HG02610 (cell line): ENCODE data around the gene HELLS.
"Not testable (repeated sequence)": the region's sequence is repeated elsewhere in the genome, so short reads cannot be mapped to it uniquely, and the experiment has no call there.

Experiments
- ATAC-seq: cut with Tn5 transposase; IDR thresholded peaks from one replicate; pipeline ENCODE4 v1.9.1; 2021; ENCODE audit warnings: mild to moderate bottlenecking, moderate library complexity; ENCODE audit not compliant: unreplicated experiment

The HELLS gene

DNA sequence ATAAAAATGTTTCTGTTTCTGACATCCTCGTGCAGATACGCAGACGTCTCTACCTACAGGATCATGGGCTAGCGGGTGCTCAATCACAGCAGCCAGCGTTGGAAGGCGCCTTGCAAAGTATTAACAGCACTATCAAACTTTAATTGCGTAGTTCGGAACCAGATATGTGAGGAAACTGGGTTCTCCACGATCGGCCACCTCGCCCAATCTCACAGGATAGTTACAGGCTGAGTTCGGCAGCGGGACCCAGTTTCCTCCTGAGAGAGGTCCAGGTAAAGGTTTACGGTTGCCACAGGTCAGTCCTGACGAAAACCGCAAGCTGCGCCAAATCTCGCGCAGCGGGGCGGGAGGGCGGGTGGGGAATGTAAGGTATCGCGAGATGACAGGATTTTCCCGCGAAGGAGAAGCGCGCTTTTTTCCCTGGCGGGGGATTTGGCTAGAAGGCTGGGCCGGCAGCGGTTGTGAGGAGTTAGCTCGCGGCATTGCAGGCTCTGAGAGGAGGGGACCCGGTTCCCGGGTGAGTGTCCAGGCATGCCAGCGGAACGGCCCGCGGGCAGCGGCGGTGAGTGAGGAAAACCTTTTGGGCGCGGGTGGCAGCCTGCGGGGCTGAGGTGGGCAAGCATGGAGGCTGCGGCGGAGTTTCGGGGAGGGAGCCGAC, at the start of gene HELLS:
HELLS (plus strand) TSS at position 398 of the 658 bp plus-strand sequence; CDS start at position 532, 134 bp downstream.
- ATAC-seq, result peak; percentile 76

DNA sequence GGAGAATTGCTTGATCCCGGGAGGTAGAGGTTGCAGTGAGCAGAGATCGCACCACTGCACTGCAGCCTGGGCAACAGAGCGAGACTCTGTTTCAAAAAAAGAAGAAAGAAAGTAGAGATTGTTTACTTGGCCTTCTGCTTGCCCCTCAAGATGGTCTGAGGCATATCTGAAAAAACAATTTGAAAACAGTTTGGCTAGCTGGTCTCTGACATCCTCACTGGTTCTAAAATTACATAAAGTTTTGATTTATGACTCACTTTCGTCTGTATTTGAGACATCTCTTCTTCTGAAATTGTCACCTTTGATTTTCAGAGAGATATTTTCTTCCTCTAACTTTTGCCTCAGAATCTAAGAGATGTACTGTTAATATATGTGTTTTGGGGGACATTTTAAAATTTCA, 49.6 kb upstream of the HELLS start:
- peak; percentile 87 for ATAC-seq

DNA sequence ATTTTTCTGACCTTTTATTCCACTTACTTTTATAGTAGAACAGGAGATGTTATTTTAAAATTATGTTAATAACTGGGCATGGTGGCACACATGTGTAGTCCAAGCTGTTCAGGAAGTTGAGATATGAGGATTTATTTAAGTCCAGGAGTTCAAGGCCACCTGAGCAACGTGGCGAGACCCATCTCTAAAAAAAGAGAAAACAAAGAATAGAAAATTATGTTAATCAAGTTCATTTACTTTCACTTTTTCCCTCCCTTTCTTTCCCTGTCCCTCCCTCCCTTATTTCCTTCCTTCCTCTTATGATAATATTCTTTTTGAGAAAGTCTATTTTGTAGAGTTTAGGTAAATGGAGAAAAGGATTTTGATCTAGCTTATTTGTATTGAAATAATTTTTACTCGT, 48.9 kb upstream of the HELLS start:
- no peak for ATAC-seq

DNA sequence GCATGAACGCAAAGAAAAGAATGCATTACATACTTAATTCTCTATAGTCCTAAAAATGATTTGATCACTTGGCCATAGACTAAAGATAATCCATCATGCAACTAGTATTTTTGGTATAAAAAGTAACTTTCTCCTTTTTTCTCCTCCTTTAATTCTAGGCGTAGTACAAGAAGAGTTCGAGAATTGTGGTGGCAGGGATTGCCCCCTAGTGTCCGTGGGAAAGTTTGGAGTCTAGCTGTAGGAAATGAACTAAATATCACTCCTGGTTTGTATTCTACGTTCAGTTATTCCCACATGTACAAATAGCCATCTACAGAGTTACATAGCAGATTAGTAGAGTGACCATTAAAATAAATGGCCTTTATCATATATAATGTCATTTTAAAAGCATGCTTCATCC, 45.5 kb upstream of the HELLS start:
- ATAC-seq, result no peak

DNA sequence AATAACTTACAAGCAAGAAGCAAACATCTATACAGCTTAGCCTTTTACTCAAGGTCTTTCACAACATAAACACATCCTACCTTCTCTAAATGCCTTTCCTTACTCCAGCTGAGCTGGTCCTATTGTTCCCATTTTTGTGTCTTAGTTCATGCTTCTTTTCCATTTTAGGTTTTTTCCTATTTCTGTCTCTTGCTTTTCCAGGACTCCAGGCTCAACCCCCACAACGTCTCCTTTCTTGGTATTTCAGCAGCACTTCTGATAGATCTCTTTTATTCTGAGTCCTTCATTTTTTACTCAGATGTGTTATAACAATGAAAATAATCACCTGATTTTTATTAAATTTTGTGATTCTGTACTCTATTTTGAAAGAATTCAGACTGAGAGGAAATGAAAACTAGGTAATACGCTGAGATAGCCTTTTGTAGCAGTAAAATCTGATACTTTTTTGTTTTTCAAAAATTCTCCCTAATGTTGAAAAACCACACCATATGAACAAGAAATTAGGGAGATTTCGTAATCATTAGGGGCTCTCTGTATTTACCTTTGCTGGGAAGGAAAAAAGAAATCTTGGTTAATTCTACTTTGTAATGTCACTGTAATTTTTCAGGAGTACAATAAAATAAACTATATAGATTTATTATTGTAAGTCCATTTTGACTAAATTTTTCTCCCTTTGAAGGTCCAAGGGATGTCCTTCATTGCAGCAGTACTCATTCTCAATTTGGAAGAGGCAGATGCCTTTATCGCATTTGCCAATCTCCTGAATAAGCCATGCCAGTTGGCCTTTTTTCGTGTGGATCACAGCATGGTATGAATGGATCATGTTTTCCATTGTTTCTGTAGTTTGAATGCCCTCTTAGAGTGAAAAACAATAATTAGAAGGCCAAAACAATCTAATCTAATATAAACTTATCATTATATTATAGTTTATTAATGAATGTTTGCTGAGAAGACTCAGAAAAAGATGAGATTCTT, 24.0 kb upstream of the HELLS start:
- no peak for ATAC-seq

DNA sequence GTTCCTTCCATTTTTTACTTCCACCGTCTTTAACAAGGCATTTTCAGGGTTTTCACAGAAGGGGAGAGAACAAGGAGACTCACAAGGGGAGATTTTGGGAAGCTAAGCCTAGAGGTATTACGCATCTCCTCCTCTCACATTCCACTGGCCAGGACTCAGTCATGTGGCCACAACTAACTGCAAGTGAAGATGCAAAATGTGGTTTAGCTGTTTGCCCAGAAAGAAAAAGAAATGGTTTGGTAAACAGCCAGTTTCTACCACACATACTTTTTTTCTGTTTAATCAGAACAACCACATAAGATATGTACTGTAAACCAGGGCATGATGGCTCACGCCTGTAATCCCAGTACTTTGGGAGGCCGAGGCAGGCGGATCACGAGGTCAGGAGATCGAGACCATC, 21.4 kb upstream of the HELLS start:
- no peak for ATAC-seq

DNA sequence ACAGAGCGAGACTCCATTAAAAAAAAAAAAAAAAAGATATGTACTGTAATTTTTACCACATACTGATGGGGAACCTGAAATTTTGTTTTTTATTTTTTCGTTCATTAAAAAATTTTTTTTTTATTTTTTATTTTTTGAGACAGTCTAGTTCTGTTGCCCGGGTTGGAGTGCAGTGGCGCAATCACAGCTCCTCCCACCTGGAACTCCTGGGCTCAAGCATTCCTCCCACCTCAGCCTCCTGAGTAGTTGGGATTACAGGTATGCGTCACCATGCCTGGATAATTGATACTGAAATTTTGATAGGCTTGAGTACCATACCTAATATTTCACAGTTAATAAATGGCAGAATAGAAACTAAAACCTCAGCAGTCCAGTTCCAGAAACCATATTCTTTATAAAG, 20.9 kb upstream of the HELLS start:
- ATAC-seq, result no peak

DNA sequence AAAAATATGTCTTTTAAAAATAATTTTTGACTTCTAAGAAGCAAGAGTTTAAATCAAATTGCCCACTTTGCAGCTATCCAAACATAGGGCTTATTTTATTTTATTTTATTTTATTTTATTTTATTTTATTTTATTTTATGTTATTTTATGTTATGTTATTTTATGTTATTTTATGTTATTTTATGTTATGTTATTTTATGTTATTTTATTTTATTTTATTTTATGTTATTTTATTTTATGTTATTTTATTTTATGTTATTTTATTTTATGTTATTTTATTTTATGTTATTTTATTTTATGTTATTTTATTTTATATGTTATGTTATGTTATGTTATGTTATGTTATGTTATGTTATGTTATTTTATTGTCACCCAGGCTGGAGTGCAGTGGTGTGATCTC, 14.0 kb upstream of the HELLS start:
- not testable (repeated sequence) for ATAC-seq

DNA sequence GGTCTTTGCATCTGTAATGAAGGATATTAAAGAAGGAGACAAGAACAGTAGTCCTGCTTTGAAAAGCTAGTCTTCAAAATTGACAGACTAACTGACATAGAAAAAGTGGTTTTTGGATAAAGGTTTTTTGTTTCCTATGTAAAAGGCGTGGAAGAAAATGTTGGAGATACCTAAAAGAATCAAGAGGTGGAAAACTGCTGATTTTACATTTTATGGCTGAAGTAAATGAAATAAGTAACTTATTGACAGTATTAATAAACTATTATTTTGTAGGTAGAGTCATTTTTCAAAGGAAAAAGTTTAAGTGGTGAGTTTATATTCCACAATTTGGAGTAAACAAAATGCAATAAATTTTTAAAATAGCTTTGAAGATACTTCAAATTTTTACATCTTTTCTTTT, 12.6 kb upstream of the HELLS start:
- ATAC-seq, result no peak

DNA sequence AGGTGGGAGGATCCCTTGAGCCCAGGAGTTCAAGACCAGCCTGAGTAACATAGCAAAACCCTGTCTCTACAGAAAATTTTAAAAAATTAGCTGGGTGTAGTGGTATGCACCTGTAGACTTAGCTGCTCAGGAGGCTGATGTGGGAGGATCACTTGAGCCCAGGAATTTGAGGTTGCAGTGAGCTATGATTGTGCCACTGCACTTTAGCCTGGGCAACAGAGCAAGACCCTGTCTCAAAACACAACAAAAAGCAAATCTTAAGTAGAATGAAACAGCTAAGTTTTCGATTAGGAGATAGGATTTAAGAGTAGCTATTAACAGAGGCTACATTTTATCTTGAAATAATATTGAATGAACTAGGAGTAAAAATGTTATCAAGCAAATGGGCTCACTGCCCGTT, 3.3 kb upstream of the HELLS start:
- not testable (repeated sequence) for ATAC-seq

DNA sequence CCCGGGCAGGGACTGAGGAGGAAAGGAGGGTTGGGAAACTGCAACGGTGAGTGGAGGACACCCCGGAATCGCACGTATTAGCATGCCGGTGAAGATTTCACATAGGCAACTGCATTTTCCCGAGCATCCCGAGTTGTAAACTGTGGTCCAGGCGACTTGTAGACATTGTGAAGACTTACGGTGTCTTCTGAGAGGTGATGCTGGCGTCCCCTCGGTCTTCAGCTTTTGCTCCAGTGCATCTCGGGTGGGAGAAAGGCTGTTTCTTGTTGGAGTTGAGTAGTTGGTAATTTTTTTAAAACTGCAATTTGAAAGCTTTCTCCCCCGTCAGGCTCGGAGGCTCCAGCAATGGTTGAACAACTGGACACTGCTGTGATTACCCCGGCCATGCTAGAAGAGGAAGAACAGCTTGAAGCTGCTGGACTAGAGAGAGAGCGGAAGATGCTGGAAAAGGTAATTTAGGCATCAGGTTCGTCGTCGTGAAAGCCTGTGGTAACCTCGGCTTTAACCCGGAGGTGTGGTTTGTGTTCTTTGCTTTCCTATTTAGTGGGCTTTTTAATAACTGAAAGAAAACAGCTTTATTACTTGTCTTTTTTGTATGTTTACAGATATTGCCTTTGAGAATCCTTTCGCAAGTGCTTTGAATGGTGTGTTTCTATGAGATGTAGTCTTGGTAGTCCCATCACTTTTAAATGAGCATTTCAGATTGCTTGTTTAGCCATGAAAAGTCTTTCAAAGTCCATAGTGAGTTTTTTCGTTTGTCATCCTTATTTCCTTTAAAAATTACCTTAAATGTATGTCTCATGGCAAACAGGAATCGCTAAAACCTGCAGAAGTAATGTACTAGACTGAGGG, 687 bp downstream of the HELLS start:
- peak; percentile 12 for ATAC-seq

DNA sequence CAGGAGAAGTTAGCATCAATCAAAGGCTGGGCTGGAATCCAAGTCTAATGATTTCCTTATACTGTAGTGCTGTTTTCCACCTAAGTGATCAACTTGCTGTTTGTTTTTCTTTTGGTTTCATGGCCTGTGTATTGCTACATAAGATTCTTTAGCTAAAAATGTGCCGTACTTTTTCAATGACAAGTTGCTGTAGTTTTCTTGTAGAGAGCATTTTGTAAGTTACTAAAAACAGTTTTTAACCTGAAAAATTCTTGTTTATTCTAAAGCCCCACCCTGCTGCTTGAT, 1.3 kb downstream of the HELLS start:
- no peak for ATAC-seq

DNA sequence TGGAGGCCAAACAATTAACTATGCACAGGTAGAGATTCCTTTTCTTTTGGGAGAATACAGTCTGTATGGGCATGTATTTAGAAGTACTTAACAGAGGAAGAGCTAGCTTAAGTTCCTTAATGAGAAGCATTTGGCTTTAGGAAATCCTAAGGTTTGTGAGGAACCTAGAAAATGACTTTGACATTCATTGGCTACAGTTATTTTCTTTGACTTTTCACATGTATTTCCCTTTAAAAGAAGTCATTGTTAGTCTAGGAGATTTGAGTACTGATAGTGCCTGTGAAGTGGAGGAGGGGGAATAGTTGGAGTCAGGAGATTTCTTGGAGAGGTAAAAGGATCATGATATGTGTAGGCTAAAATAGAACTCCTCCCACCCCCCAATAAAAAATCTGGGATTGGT, 3.6 kb downstream of the HELLS start:
- ATAC-seq, result no peak

DNA sequence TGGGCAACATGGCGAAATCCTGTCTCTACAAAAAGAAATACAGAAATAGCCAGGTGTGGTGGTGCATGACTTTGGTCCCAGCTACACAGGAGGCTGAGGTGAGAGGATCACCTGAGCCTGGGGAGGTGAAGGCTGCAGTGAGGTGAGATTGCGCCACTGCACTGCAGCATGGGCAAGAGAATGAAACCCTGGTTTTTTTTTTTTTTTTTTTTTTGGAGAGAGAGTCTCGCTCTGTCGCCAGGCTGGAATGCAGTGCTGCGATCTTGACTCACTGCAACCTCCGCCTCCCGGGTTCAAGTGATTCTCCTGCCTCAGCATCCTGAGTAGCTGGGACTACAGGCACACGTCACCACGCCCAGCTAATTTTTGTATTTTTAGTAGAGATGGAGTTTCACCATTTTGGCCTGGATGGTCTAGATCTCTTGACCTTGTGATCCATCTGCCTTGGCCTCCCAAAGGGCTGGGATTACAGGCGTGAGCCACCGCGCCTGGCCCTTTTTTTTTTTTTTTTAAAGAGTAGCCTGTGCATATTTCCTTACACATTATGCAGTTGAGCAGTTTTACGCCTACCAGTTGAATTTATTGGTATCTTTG, 22.2 kb downstream of the HELLS start:
- ATAC-seq, result not testable (repeated sequence)

DNA sequence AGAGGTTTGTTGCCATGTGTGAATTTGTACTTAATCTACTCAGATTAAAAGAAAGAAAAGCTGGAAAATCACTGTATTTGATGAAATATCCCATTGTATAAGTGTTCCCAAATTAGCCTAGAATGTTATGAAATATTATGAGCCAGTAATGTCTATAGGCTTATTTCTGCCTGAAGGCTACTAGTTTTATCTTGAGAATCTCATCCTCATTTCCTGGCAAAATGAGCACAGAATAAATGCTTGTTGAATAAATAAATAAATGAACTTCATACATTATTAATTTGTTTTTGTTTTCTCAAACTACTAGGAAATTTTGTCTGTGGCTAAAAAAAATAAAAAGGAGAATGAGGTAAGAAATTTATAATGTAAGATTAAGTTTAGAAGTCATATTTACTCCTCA, 25.5 kb downstream of the HELLS start:
- ATAC-seq, result no peak

DNA sequence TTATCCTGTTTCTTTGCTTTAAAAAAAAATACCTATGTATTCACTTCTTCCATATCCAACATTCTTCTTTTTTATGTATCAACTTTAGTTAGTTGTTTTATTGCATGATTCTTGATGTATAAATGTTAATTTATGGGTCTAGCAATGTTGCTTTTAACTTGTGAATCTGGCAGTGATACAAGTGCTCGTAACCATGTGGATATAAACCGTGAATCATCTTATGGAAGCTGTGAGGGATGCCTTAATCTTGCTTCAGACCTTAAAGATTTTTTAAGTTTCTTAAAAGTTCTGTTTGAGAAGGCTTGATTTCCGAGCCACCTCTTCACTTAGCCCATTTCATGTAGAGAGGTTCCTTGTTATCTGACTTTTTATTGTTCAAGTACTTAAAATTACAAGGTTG, 25.9 kb downstream of the HELLS start:
- ATAC-seq, result no peak

DNA sequence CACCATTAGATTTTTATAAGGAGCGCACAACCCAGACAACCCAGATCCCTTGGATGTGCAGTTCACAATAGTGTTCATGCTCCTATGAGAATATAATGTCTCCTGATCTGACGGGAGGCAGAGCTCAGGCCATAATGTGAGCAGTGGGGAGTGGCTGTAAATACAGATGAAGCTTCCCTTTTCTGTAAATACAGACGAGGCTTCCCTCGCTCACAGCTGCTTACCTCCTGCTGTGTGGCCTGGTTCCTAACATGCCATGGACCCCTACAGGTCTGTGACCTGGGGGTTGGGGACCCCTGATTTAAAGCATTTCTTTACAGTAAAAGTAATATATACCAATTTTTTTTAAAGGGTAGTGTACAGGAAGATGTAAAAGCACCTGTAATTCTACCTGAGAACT, 33.2 kb downstream of the HELLS start:
- no peak for ATAC-seq

DNA sequence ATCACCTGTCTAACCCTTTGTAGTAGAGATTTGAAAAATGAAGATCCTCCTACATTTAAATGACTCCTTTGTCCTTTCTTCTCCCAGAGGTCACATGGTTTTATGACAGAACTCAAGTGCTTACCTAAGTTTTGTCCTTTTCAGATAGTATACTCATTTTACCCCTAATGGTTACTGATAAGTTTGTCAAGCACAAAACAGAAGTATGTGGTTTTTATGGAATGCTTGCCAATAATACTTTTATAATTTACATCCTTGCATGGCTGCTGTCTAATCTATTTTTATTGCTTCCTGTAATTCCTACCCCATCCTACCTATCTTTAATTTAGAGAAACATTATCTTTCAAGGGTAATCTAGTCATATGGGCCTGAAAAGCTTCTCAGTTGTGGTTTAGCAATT, 37.5 kb downstream of the HELLS start:
- ATAC-seq, result no peak

DNA sequence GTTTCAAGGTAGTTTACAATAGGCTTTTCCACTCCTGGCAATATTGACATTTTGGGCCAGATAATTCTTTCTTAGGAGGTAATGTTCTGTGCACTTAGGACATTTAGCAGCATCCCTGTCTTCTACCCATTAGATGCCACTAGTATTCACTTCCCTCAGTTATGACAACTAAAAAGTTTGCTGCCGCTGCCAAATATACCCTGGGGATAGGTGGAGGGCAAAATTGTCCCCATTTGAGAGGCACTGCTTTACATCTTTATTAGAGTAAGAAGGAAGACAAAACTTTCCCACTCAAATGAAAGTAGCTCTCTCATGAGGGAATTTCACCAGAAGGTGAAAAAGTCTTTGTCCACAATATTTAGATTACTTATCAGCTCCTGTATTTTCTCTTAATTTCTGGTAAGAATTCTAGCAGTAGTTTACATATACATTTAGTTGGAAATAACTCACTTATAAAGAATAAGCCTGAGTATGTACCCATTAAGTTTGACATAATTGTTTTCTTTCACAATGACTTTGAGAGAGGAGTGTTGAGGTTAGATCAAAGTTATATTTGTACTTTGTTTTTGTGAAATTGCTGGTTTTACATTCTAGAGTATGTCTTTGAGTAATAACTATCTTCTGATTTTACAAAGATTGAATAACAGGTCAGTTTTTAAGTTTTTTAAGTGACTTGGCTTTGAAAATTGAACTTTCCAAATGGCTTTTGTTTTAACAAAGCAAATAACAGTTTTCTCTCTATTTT, 46.0 kb downstream of the HELLS start:
- peak; percentile 96 for ATAC-seq

DNA sequence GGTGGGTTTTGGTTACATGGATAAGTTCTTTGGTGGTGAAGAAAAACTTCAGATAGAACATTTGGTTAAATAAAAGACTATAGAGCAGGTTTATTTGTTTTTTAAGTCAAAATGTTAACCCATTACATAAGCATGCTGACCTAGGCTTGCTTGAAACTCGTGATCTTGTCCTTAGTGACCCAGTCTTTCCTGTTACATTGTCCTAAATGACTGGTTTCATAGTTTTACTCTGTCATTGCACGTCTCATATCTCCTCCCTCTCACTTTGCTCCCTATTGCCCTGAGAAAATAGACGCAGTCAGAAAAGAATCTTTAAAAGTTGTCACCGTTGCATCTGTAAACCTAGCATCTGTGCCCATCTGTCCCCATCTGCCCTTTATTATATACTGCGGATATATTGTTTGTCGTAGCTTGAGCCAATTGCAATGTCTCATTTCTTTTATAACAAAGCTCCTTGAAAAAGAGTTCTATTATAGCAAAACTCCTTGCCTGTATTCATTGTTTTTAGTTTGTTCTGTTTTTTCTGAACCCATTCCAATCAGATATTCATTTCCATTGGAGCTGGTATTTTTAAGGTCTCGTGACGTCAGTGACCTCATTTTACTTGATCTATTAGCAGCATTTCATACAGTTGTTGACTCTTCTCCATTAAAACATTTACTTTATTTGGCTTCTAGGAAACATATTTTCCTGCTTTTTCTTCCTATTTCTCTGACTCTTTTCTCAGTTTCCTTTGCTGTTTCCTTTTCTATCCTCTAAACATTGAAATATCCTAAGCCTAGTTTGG, 57.3 kb downstream of the HELLS start:
- no peak for ATAC-seq
